ENCODE data around the gene ADAMTS3. TPM values are rescaled to one million over a fixed set of nuclear protein-coding genes. Genes with fewer than 3 reads are reported as not detected.

ADAMTS3 gene
- total RNA-seq, 2 donors from 2014 or later, result not detected

DNA sequence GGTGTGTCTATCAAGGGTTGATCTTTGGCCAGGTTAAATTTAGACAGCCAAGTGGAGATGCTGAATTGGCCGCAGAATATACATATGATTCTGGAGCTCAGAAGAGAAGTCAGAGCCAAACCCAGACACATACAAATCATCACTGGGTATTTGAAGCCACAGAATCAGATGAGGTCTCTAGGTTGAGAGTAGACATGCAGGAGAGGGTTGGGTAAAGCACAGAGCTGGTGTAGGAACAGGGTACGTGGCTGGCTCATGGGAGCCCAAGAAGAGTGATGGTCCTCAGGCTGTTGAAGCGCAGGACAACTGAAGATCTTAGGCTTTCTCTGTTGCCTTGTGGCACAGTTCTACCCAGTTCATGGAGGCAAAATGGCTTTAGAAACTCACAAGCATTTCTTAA, 37.7 kb downstream of the ADAMTS3 start:
- no peak overlapping the region for H3K27ac Mint-ChIP-seq
- H3K27me3 Mint-ChIP-seq, result no peaks in the 10 kb centered on the region
- H3K9me3 ChIP-seq (ENCODE audit: control insufficient read depth, low read length, poor library complexity, severe bottlenecking), result no peaks in the 10 kb centered on the region
- no peaks in the 10 kb centered on the region for H3K4me1 Mint-ChIP-seq
- H3K4me3 Mint-ChIP-seq, result no peak overlapping the region
- H3K36me3 Mint-ChIP-seq (ENCODE audit: low read depth), result no peaks in the 10 kb centered on the region
- no peak for DNase-seq
- no peak for ATAC-seq

DNA sequence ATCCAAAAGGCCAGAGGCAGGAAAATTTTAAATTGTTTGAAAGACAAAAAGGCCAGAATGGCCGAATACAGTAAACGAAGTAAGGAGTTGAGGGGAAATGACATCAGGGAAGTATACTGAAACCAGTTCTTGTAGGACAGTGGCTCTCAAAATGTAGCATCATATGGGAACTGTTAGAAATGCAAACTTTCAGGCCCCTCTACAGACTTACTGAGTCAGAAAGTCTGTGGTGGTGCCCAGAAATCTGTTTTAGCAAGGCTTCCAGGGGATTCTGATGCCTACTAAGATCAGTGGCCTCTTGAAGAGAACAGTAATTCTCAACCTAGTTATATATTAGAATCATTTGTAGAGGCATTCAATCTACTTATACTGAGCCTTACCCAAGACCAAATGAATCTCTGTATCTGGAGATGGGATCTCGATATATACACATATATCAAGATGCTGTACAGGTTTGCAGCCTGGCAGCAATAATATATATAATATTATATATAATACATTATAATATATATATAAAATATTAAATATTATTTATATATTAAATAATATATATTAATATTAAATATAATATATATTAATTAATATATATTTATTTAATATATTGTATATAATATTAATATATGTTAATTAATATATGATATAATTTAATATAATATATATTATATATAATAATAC, 39.7 kb downstream of the ADAMTS3 start:
- Mint-ChIP-seq H3K27me3 (peaks cover 6% of the 10 kb centered on the region), H3K27ac (no peak overlapping the region), H3K36me3 (ENCODE audit: low read depth) (no peaks in the 10 kb centered on the region), H3K4me1 (no peaks in the 10 kb centered on the region), H3K4me3 (no peak overlapping the region)
- DNase-seq (no peak), ATAC-seq (no peak)
- H3K9me3 ChIP-seq (ENCODE audit: control insufficient read depth, low read length, poor library complexity, severe bottlenecking), result no peaks in the 10 kb centered on the region

- ATAC-seq, result no peak
- no peak for DNase-seq
- Mint-ChIP-seq H3K4me1 (no peaks in the 10 kb centered on the region), H3K27ac (no peak overlapping the region), H3K36me3 (ENCODE audit: low read depth) (no peaks in the 10 kb centered on the region), H3K4me3 (no peak overlapping the region), H3K27me3 (peaks cover 6% of the 10 kb centered on the region)
- H3K9me3 ChIP-seq (ENCODE audit: control insufficient read depth, low read length, poor library complexity, severe bottlenecking), result no peaks in the 10 kb centered on the region
Observed at GRCh38 chr4:72527038-72527646, 41.9 kb downstream of the ADAMTS3 start.

GRCh38 chr4:72525938-72526337, 43.1 kb downstream of the ADAMTS3 start:
- Mint-ChIP-seq H3K27me3 (peaks cover 6% of the 10 kb centered on the region), H3K27ac (no peak overlapping the region), H3K36me3 (ENCODE audit: low read depth) (no peaks in the 10 kb centered on the region), H3K4me3 (no peak overlapping the region), H3K4me1 (no peaks in the 10 kb centered on the region)
- H3K9me3 ChIP-seq (ENCODE audit: control insufficient read depth, low read length, poor library complexity, severe bottlenecking), result no peaks in the 10 kb centered on the region
- ATAC-seq (no peak), DNase-seq (no peak)

GRCh38 chr4:72522440-72522839, 46.6 kb downstream of the ADAMTS3 start:
- ATAC-seq (no peak), DNase-seq (no peak)
- Mint-ChIP-seq H3K4me1 (no peaks in the 10 kb centered on the region), H3K36me3 (ENCODE audit: low read depth) (no peaks in the 10 kb centered on the region), H3K27ac (no peak overlapping the region), H3K27me3 (peaks cover 6% of the 10 kb centered on the region), H3K4me3 (no peak overlapping the region)
- H3K9me3 ChIP-seq (ENCODE audit: control insufficient read depth, low read length, poor library complexity, severe bottlenecking), result no peaks in the 10 kb centered on the region

DNA sequence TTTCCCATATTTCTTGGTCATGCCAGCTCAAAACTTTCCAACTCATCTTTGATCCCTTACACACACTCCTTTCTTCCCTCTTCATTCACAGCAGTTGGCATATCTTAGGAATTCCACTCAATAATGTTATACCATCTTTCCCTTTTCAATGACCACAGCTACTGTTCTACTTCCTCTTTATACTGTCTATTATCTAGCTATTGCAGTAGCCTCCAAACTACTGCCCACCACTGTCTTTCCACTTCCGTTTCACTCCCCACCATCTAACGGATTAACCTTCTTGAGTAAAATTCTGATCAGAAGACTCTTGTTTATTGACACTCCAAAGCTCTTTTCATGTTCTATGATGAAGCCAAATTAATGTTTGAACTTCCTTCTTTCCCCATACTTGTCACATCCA, 55.8 kb downstream of the ADAMTS3 start:
- H3K27me3 Mint-ChIP-seq, result no peaks in the 10 kb centered on the region
- ATAC-seq, result no peak
- no peak overlapping the region for H3K4me3 Mint-ChIP-seq
- no peaks in the 10 kb centered on the region for H3K4me1 Mint-ChIP-seq
- H3K27ac Mint-ChIP-seq, result no peak overlapping the region
- H3K36me3 Mint-ChIP-seq (ENCODE audit: low read depth), result no peaks in the 10 kb centered on the region
- no peak for DNase-seq
- no peaks in the 10 kb centered on the region for H3K9me3 ChIP-seq (ENCODE audit: control insufficient read depth, low read length, poor library complexity, severe bottlenecking)

GRCh38 chr4:72507860-72508419, 61.1 kb downstream of the ADAMTS3 start:
- DNase-seq, result no peak
- ATAC-seq, result no peak
- no peaks in the 10 kb centered on the region for H3K9me3 ChIP-seq (ENCODE audit: control insufficient read depth, low read length, poor library complexity, severe bottlenecking)
- Mint-ChIP-seq H3K36me3 (ENCODE audit: low read depth) (no peaks in the 10 kb centered on the region), H3K4me3 (no peak overlapping the region), H3K27ac (no peak overlapping the region), H3K4me1 (no peaks in the 10 kb centered on the region), H3K27me3 (peaks cover 7% of the 10 kb centered on the region)

DNA sequence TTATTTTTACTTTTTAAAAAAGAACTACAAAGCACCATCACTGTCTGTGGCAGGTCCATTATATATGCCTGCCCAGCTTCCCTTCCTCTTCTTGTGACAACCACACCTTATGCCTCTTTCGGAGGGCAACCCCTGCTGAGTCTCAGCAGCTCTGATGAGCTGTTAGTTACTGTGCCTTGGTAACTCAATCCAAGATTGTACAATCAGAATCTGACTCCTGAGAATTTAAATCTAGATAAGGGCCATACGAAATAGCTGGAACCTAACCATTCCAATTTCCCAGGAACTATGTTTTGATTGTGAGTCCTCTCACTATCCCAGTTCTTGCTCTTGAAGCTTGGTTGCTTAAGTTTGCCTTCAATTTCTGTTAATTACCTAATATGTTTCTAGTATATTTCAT, 61.9 kb downstream of the ADAMTS3 start:
- DNase-seq (no peak), ATAC-seq (no peak)
- Mint-ChIP-seq H3K4me3 (no peak overlapping the region), H3K4me1 (no peaks in the 10 kb centered on the region), H3K27ac (no peak overlapping the region), H3K27me3 (peaks cover 7% of the 10 kb centered on the region), H3K36me3 (ENCODE audit: low read depth) (no peaks in the 10 kb centered on the region)
- H3K9me3 ChIP-seq (ENCODE audit: control insufficient read depth, low read length, poor library complexity, severe bottlenecking), result no peaks in the 10 kb centered on the region

DNA sequence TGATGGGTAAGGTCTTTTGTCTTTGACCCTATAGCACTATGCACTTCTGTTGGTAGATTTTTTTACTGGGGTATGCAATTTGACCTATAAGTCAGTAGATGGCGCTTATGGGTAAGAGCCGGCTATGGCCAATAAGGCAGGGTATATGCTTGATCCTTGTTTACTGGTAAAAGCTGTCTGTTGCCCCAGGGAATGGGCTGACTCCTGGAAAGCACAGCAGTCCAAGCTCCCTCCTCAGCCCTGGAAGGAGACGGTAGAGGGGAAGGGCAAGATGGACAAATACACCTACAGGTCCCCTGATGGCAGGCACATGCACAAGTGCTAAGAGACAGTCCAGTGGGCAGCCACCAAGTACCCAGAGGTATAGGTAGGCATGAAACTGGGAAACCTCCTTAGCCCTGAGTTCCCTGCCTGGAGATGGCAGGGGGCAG, 63.7 kb downstream of the ADAMTS3 start:
- H3K9me3 ChIP-seq (ENCODE audit: control insufficient read depth, low read length, poor library complexity, severe bottlenecking), result no peaks in the 10 kb centered on the region
- no peak overlapping the region for H3K4me3 Mint-ChIP-seq
- H3K27ac Mint-ChIP-seq, result no peak overlapping the region
- ATAC-seq (no peak), DNase-seq (no peak)
- H3K27me3 Mint-ChIP-seq, result peaks cover 7% of the 10 kb centered on the region
- H3K4me1 Mint-ChIP-seq, result no peaks in the 10 kb centered on the region
- no peaks in the 10 kb centered on the region for H3K36me3 Mint-ChIP-seq (ENCODE audit: low read depth)

GRCh38 chr4:72500214-72500613, 68.8 kb downstream of the ADAMTS3 start:
- H3K36me3 Mint-ChIP-seq (ENCODE audit: low read depth), result no peaks in the 10 kb centered on the region
- H3K4me1 Mint-ChIP-seq, result no peaks in the 10 kb centered on the region
- DNase-seq (no peak), ATAC-seq (no peak)
- peaks cover 5% of the 10 kb centered on the region for H3K27me3 Mint-ChIP-seq
- no peaks in the 10 kb centered on the region for H3K9me3 ChIP-seq (ENCODE audit: control insufficient read depth, low read length, poor library complexity, severe bottlenecking)
- H3K4me3 Mint-ChIP-seq, result no peak overlapping the region
- H3K27ac Mint-ChIP-seq, result no peak overlapping the region

DNA sequence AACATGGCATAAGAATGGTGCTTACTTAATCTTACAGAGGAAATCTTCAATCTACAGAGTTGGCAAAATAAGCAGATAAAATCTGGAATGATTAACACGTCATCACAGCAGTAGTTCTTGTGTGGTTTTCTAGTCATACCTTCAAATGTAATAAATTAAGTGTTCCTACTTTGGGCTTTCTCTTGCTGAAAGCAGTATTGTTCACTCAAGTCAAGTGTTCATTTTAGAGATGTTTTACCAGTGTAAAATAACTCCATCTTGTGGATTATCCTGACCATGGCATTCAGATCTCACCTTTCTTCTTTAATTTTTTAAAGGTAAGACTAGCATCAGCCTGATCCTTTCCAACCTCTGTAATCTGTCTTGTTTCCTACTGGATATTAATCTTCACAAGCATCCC, 72.9 kb downstream of the ADAMTS3 start:
- Mint-ChIP-seq H3K4me1 (no peaks in the 10 kb centered on the region), H3K27ac (no peak overlapping the region), H3K4me3 (no peak overlapping the region), H3K27me3 (no peaks in the 10 kb centered on the region), H3K36me3 (ENCODE audit: low read depth) (no peaks in the 10 kb centered on the region)
- DNase-seq, result no peak
- no peaks in the 10 kb centered on the region for H3K9me3 ChIP-seq (ENCODE audit: control insufficient read depth, low read length, poor library complexity, severe bottlenecking)
- no peak for ATAC-seq

GRCh38 chr4:72494156-72494555, 74.9 kb downstream of the ADAMTS3 start:
- Mint-ChIP-seq H3K27me3 (no peaks in the 10 kb centered on the region), H3K36me3 (ENCODE audit: low read depth) (no peaks in the 10 kb centered on the region), H3K4me3 (no peak overlapping the region), H3K27ac (no peak overlapping the region), H3K4me1 (no peaks in the 10 kb centered on the region)
- ATAC-seq (no peak), DNase-seq (no peak)
- no peaks in the 10 kb centered on the region for H3K9me3 ChIP-seq (ENCODE audit: control insufficient read depth, low read length, poor library complexity, severe bottlenecking)

- Mint-ChIP-seq H3K27me3 (no peaks in the 10 kb centered on the region), H3K4me1 (no peaks in the 10 kb centered on the region), H3K36me3 (ENCODE audit: low read depth) (no peaks in the 10 kb centered on the region), H3K4me3 (no peak overlapping the region), H3K27ac (no peak overlapping the region)
- DNase-seq (no peak), ATAC-seq (no peak)
- no peaks in the 10 kb centered on the region for H3K9me3 ChIP-seq (ENCODE audit: control insufficient read depth, low read length, poor library complexity, severe bottlenecking)
Observed at GRCh38 chr4:72489267-72489666, 79.8 kb downstream of the ADAMTS3 start.

DNA sequence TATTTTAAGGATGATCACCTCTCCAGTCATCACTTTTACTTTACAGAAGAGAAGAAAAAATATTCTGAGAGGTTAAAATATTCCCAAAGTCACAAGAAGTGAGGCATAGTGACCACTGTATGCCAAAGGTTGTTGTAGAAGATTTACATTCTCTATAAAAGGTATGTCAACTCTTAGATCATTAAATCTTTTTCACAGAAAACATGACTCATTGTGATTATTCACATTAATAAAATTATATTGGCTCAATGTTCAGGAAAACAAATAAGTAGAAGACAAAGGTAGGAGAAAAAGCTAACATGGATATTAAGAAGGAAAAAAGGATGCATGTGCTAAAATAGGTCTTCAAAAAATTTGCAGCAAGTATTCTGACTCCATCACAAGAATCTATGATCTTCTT, 82.0 kb downstream of the ADAMTS3 start:
- Mint-ChIP-seq H3K27me3 (no peaks in the 10 kb centered on the region), H3K4me3 (no peak overlapping the region), H3K27ac (no peak overlapping the region), H3K4me1 (no peaks in the 10 kb centered on the region), H3K36me3 (ENCODE audit: low read depth) (no peaks in the 10 kb centered on the region)
- no peaks in the 10 kb centered on the region for H3K9me3 ChIP-seq (ENCODE audit: control insufficient read depth, low read length, poor library complexity, severe bottlenecking)
- no peak for DNase-seq
- no peak for ATAC-seq

Data from T-helper 17 cell (primary cell).